HG03457 (cell line): Measurements from ENCODE around the gene ABCA7.

Experiments
- ATAC-seq: cut with Tn5 transposase; IDR thresholded peaks from one replicate; pipeline ENCODE4 v1.9.1; 2021; ENCODE audit warnings: moderate number of reproducible peaks; ENCODE audit not compliant: unreplicated experiment

The ABCA7 gene

GRCh38 chr19:1055886-1056620, 16.1 kb downstream of the ABCA7 start:
- ATAC-seq = no peak

GRCh38 chr19:1057176-1057855, 17.4 kb downstream of the ABCA7 start:
- ATAC-seq = no peak

GRCh38 chr19:1058112-1058511, 18.2 kb downstream of the ABCA7 start:
- ATAC-seq = no peak

DNA sequence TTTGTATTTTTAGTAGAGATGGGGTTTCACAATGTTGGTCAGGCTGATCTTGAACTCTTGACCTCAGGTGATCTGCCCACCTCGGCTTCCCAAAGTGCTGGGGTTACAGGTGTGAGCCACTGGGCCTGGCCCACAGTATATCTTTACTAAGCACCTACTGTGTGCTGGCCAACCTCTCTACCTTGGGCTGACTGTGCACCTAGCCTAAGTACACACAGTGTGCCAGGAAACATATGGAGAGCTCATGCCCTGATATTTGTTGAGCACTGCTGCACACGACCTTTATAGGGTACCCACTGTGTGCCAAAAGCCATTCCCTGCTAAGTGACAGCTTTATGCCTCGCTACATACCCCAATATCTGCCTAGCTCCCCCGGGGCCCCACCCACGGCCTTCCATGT, 20.8 kb downstream of the ABCA7 start:
- ATAC-seq = no peak

- ATAC-seq = no peak
Measured at GRCh38 chr19:1061987-1062386, 22.1 kb downstream of the ABCA7 start.

DNA sequence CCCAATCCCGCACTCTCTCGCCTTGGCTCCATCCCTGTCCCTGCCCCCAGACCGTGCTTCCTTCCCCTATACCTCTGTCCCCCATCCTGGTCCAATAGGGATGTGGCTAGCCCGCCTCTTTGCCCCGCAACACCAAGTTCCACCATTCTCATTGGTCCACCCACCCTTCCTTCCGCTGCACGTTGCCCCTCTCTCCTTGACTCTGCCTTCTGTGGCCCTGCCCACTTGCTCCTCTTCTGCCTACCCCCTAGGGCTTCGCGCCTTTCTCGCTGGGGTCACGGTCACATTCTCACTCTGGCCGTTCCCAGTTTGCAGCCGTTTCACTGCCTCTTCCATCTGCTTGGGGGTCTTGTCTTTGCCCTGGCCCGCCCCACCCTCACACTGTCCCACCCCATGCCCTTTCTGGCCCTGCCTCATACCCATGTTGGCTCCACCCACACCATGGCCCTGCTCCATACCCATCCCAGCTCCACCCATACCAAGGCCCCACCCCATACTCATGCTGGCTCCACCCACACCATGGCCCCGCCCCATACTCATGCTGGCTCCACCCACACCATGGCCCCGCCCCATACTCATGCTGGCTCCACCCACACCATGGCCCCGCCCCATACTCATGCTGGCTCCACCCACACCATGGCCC, 22.6 kb downstream of the ABCA7 start:
- no peak for ATAC-seq

DNA sequence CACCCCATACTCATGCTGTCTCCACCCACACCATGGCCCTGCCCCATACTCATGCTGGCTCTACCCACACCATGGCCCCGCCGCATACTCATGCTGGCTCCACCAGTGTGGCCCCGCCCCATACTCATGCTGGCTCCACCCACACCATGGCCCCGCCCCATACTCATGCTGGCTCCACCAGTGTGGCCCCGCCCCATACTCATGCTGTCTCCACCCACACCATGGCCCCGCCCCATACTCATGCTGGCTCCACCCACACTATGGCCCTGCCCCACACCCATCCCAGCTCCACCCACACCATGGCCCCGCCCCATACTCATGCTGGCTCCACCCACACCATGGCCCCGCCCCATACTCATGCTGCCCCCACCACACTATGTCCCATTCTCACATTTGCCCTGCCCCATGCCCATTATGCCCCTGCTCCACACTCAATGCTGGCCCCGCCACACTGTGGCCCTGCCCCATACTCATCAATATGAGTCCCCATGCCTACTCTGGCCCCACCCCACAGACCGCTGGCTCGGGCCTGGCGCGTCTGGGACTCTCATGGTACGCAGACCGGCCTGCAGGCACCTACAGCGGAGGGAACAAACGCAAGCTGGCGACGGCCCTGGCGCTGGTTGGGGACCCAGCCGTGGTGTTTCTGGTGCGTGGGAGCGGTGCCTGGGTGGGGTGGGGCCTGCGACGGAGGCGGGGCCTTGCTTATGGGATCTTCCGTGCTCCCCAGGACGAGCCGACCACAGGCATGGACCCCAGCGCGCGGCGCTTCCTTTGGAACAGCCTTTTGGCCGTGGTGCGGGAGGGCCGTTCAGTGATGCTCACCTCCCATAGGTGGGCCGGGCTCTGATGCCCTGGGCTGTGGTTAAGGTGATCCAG, 23.4 kb downstream of the ABCA7 start:
- no peak for ATAC-seq

- no peak for ATAC-seq
Measured at GRCh38 chr19:1063909-1064660, 24.2 kb downstream of the ABCA7 start.

GRCh38 chr19:1064661-1065605, 25.0 kb downstream of the ABCA7 start:
- ATAC-seq = no peak

DNA sequence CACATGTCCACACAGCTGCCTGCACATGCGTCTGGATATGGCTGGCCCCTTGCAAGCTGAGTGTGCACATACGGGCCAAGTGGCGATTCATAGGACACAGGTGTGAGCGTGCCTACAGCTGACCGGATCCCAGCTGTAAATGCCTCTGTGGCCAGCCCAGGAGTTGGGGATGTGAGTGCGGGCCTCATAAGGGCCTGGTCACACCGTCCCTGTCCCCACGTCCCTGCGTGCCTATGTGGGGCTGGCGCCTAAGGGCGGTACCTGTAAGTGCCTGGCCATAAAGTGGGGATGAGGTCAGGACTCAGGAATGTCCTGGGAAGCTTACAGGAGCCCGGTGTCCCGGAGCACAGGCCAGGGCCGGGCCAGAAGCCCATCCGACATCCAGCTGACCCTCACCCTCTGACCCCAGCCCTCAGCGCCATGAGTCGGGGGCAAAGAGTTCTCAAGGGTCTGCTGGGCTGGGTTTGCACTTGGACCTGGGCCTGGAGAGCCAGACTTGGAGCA, 25.8 kb downstream of the ABCA7 start:
- no peak for ATAC-seq

- no peak for ATAC-seq
Measured at GRCh38 chr19:1066251-1066747, 26.4 kb downstream of the ABCA7 start.

GRCh38 chr19:1066748-1067340, 26.9 kb downstream of the ABCA7 start, which contains the start of gene ARHGAP45:
ARHGAP45 (plus strand) TSS chr19:1067167; CDS start chr19:1067406, 239 bp downstream.
- ATAC-seq = no peak

DNA sequence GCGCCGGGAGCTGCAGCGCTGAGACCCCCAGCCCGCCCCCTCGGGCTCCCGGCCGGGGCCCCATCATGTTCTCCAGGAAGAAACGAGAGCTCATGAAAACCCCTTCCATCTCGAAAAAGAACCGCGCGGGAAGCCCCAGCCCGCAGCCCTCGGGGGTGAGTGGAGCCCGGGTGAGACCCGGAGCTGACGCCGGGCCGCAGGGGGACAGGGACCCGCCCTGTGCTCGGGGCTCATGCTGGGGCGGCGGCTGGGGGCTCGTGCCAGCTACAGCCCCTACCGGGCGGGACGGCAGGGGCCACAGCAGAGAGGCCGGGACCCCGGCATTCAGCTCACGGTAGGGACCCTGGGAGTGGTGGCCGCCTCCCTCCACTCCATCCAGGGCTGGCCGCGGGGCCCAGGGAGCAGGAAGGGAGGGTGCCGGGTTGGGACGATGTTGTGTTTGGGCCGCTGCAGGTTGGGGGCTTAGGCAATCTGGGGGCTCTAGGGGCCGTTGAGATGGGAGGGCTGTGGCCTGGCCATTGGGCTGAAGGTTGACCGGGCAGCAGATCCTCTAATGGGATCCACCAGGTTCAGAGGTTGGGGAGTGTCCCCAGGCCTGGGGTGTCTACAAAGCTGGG, 27.5 kb downstream of the ABCA7 start:
- ATAC-seq = no peak

- ATAC-seq = no peak
Measured at GRCh38 chr19:1068009-1069001, 28.4 kb downstream of the ABCA7 start.

- no peak for ATAC-seq
Measured at GRCh38 chr19:1069009-1069779, 29.3 kb downstream of the ABCA7 start.

- ATAC-seq = no peak
Measured at GRCh38 chr19:1070576-1070930, 30.6 kb downstream of the ABCA7 start.
